Tibial nerve (tissue), 3 donors: ENCODE data around the gene ZFP3.

Experiments used
- POLR2A ChIP-seq, 2 donors: fragments of 450-650 bp; IDR thresholded peaks; one replicate each; pipeline ENCODE4 v1.6.1; 2017; ENCODE audit warnings: antibody characterized with exemption in 2 of 2, mild to moderate bottlenecking in 2 of 2, moderate library complexity in 2 of 2
- TF ChIP-seq, protein P1 (sequence below), 5 experiments: fragments of 200-600 bp in 3 of 5; fragments of 450-650 bp in 2 of 5; sonication (generic) in 3 of 5; IDR thresholded peaks; one replicate each; pipeline ENCODE4 v1.5.1; 2016 to 2019; ENCODE audit warnings: antibody characterized with exemption in 5 of 5, mild to moderate bottlenecking in 3 of 5, moderate library complexity in 2 of 5

- TF ChIP-seq, protein P1, sequence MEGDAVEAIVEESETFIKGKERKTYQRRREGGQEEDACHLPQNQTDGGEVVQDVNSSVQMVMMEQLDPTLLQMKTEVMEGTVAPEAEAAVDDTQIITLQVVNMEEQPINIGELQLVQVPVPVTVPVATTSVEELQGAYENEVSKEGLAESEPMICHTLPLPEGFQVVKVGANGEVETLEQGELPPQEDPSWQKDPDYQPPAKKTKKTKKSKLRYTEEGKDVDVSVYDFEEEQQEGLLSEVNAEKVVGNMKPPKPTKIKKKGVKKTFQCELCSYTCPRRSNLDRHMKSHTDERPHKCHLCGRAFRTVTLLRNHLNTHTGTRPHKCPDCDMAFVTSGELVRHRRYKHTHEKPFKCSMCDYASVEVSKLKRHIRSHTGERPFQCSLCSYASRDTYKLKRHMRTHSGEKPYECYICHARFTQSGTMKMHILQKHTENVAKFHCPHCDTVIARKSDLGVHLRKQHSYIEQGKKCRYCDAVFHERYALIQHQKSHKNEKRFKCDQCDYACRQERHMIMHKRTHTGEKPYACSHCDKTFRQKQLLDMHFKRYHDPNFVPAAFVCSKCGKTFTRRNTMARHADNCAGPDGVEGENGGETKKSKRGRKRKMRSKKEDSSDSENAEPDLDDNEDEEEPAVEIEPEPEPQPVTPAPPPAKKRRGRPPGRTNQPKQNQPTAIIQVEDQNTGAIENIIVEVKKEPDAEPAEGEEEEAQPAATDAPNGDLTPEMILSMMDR (IDR thresholded peaks at IDR 0.05) = no peak
- TF ChIP-seq POLR2A (IDR thresholded peaks at IDR 0.05) = no peak
Measured at GRCh38 chr17:5122586-5123342, 44.5 kb downstream of the ZFP3 start.
